HUES64 (cell line): ENCODE results near the gene GRM7.

Source experiments
- H3K27ac ChIP-seq: 2 replicates; pipeline ENCODE4 v1.7.0; 2013; ENCODE audit warnings: low read depth, low read length, inconsistent platforms
- H3K27me3 ChIP-seq: 2 replicates; pipeline ENCODE4 v1.6.1; 2013; ENCODE audit warnings: mild to moderate bottlenecking, low read length; ENCODE audit not compliant: insufficient read depth
- H3K36me3 ChIP-seq: 2 replicates; pipeline ENCODE4 v1.6.1; 2013; ENCODE audit warnings: mild to moderate bottlenecking, low read length; ENCODE audit not compliant: insufficient read depth
- H3K4me1 ChIP-seq: 2 replicates; pipeline ENCODE4 v1.6.1; 2013; ENCODE audit warnings: mild to moderate bottlenecking, low read length, moderate library complexity; ENCODE audit not compliant: insufficient read depth
- H3K4me3 ChIP-seq: 2 replicates; pipeline ENCODE4 v1.5.1; 2013; ENCODE audit warnings: mild to moderate bottlenecking, low read length, moderate library complexity
- H3K9ac ChIP-seq: 2 replicates; pipeline ENCODE4 v1.6.1; 2013; ENCODE audit warnings: mild to moderate bottlenecking, low read depth, low read length
- H3K9me3 ChIP-seq: 2 replicates; pipeline ENCODE4 v1.6.1; 2013; ENCODE audit warnings: low read depth, low read length; ENCODE audit not compliant: insufficient read depth
- WGBS: fragments of 150-250, 120-280 bp; methylation state at CpG from one replicate; pipeline ENCODE4 v1.1.7; 2013; ENCODE audit warnings: missing lambda C conversion rate; 5-methylcytosine and 5-hydroxymethylcytosine counted together

Gene GRM7

GRCh38 chr3:7272203-7272602, 411.3 kb downstream of the GRM7 start:
- Histone ChIP-seq H3K9ac (no peak overlapping the region), H3K27me3 (no peaks in the 10 kb centered on the region), H3K4me3 (no peak overlapping the region), H3K27ac (no peak overlapping the region), H3K9me3 (peaks cover 13% of the 10 kb centered on the region; the same call in 1 of the 2 replicates), H3K4me1 (peaks cover 4% of the 10 kb centered on the region; the same call in 1 of the 2 replicates), H3K36me3 (no peaks in the 10 kb centered on the region)
- WGBS, result 100% methylated on average over 1 of the region's 1 CpG

GRCh38 chr3:7275396-7275795, 414.5 kb downstream of the GRM7 start:
- Histone ChIP-seq H3K36me3 (no peaks in the 10 kb centered on the region), H3K4me1 (no peaks in the 10 kb centered on the region), H3K9ac (no peak overlapping the region), H3K4me3 (no peak overlapping the region), H3K27me3 (no peaks in the 10 kb centered on the region), H3K9me3 (no peaks in the 10 kb centered on the region), H3K27ac (no peak overlapping the region)
- 89% methylated on average over 1 of the region's 2 CpGs for WGBS

- Histone ChIP-seq H3K9me3 (no peaks in the 10 kb centered on the region), H3K27ac (no peak overlapping the region), H3K4me3 (no peak overlapping the region), H3K9ac (no peak overlapping the region), H3K4me1 (no peaks in the 10 kb centered on the region), H3K27me3 (no peaks in the 10 kb centered on the region), H3K36me3 (no peaks in the 10 kb centered on the region)
- 95% methylated on average over 4 of the region's 4 CpGs for WGBS
Observed at GRCh38 chr3:7280318-7280717, 419.4 kb downstream of the GRM7 start.

- no peaks in the 10 kb centered on the region for H3K9me3 ChIP-seq
- 0 out of 2 replicates have a peak, but pooled peaks cover 9% of the 10 kb centered on the region for H3K4me1 ChIP-seq
- no peaks in the 10 kb centered on the region for H3K27me3 ChIP-seq
- no peaks in the 10 kb centered on the region for H3K36me3 ChIP-seq
- H3K27ac ChIP-seq, result no peak overlapping the region
- 87% methylated on average over 4 of the region's 4 CpGs for WGBS
- H3K4me3 ChIP-seq, result no peak overlapping the region
- no peak overlapping the region for H3K9ac ChIP-seq
Observed at GRCh38 chr3:7282988-7283387, 422.1 kb downstream of the GRM7 start.

- H3K4me3 ChIP-seq, result no peak overlapping the region
- H3K36me3 ChIP-seq, result no peaks in the 10 kb centered on the region
- H3K27me3 ChIP-seq, result no peaks in the 10 kb centered on the region
- 0 out of 2 replicates have a peak, but pooled peaks cover 9% of the 10 kb centered on the region for H3K4me1 ChIP-seq
- H3K9ac ChIP-seq, result no peak overlapping the region
- 89% methylated on average over 2 of the region's 3 CpGs for WGBS
- H3K9me3 ChIP-seq, result no peaks in the 10 kb centered on the region
- H3K27ac ChIP-seq, result no peak overlapping the region
Observed at GRCh38 chr3:7285505-7285904, 424.6 kb downstream of the GRM7 start.

- 97% methylated on average over 3 of the region's 3 CpGs for WGBS
- Histone ChIP-seq H3K4me1 (0 out of 2 replicates have a peak, but pooled peaks cover 9% of the 10 kb centered on the region), H3K27ac (no peak overlapping the region), H3K36me3 (no peaks in the 10 kb centered on the region), H3K9me3 (no peaks in the 10 kb centered on the region), H3K4me3 (no peak overlapping the region), H3K27me3 (no peaks in the 10 kb centered on the region), H3K9ac (no peak overlapping the region)
Observed at GRCh38 chr3:7288133-7288532, 427.2 kb downstream of the GRM7 start.

GRCh38 chr3:7289121-7289520, 428.2 kb downstream of the GRM7 start:
- H3K36me3 ChIP-seq, result no peaks in the 10 kb centered on the region
- no peaks in the 10 kb centered on the region for H3K9me3 ChIP-seq
- 0 out of 2 replicates have a peak, but pooled peaks cover 9% of the 10 kb centered on the region for H3K4me1 ChIP-seq
- H3K9ac ChIP-seq, result no peak overlapping the region
- no peaks in the 10 kb centered on the region for H3K27me3 ChIP-seq
- WGBS, result 95% methylated on average over 1 of the region's 1 CpG
- no peak overlapping the region for H3K27ac ChIP-seq
- H3K4me3 ChIP-seq, result no peak overlapping the region

GRCh38 chr3:7290077-7290825, 429.3 kb downstream of the GRM7 start:
- 92% methylated on average over 1 of the region's 1 CpG for WGBS
- no peak overlapping the region for H3K4me3 ChIP-seq

GRCh38 chr3:7292362-7292761, 431.4 kb downstream of the GRM7 start:
- Histone ChIP-seq H3K36me3 (no peaks in the 10 kb centered on the region), H3K27ac (no peak overlapping the region), H3K9ac (no peak overlapping the region), H3K4me3 (no peak overlapping the region), H3K9me3 (no peaks in the 10 kb centered on the region), H3K27me3 (no peaks in the 10 kb centered on the region), H3K4me1 (0 out of 2 replicates have a peak, but pooled peaks cover 4% of the 10 kb centered on the region)
- 97% methylated on average over 2 of the region's 2 CpGs for WGBS

More at GRCh38 chr3:7290077-7290825, 429.3 kb downstream of the GRM7 start:
- Histone ChIP-seq H3K36me3 (no peaks in the 10 kb centered on the region), H3K9ac (no peak overlapping the region), H3K27ac (no peak overlapping the region), H3K9me3 (no peaks in the 10 kb centered on the region), H3K27me3 (no peaks in the 10 kb centered on the region), H3K4me1 (0 out of 2 replicates have a peak, but pooled peaks cover 9% of the 10 kb centered on the region)

- Histone ChIP-seq H3K36me3 (no peaks in the 10 kb centered on the region), H3K4me3 (no peak overlapping the region), H3K27me3 (no peaks in the 10 kb centered on the region), H3K9me3 (no peaks in the 10 kb centered on the region), H3K27ac (no peak overlapping the region), H3K9ac (no peak overlapping the region), H3K4me1 (no peaks in the 10 kb centered on the region)
- 98% methylated on average over 7 of the region's 7 CpGs for WGBS
Observed at GRCh38 chr3:7293286-7293685, 432.4 kb downstream of the GRM7 start.

- no peak overlapping the region for H3K9ac ChIP-seq
- H3K27me3 ChIP-seq, result no peaks in the 10 kb centered on the region
- no peak overlapping the region for H3K4me3 ChIP-seq
- no peaks in the 10 kb centered on the region; the same call in 1 of the 2 replicates for H3K4me1 ChIP-seq
- no peak overlapping the region for H3K27ac ChIP-seq
- H3K36me3 ChIP-seq, result no peaks in the 10 kb centered on the region
- WGBS, result 86% methylated on average over 1 of the region's 1 CpG
- H3K9me3 ChIP-seq, result no peaks in the 10 kb centered on the region; the same call in 1 of the 2 replicates
Observed at GRCh38 chr3:7305561-7305960, 444.6 kb downstream of the GRM7 start.
